Lower leg skin (tissue), 3 donors: ENCODE results near the gene ZNF687.

ENCODE experiments used
- CTCF ChIP-seq, 3 donors: fragments of 450-650 bp; IDR thresholded peaks; one replicate each; pipeline ENCODE4 v1.5.1; 2016; ENCODE audit warnings: antibody characterized with exemption in 3 of 3, mild to moderate bottlenecking in 3 of 3, moderate library complexity in 2 of 3
- POLR2A ChIP-seq, 2 donors: fragments of 450-650 bp; IDR thresholded peaks; one replicate each; pipeline ENCODE4 v1.6.1; 2016 to 2017; ENCODE audit warnings: antibody characterized with exemption in 2 of 2, mild to moderate bottlenecking in 1 of 2, moderate library complexity in 1 of 2

- TF ChIP-seq CTCF (IDR thresholded peaks at IDR 0.05) (no peak), POLR2A (IDR thresholded peaks at IDR 0.05) (no peak)
Observed at GRCh38 chr1:151273924-151274466, 8.1 kb upstream of the ZNF687 start.
